Ectodermal cell (in vitro differentiated cells): ENCODE measurements around the gene TERF2IP.

ENCODE experiments used
- H3K27ac ChIP-seq: 2 replicates; pipeline ENCODE4 v1.7.0; 2013; ENCODE audit warnings: mild to moderate bottlenecking, low read depth, low read length; ENCODE audit not compliant: insufficient read depth, poor library complexity, severe bottlenecking
- H3K27me3 ChIP-seq: 2 replicates; pipeline ENCODE4 v1.7.0; 2013; ENCODE audit warnings: mild to moderate bottlenecking, low read length; ENCODE audit not compliant: insufficient read depth, control insufficient read depth, poor library complexity, severe bottlenecking
- H3K36me3 ChIP-seq: one replicate; pipeline ENCODE4 v1.7.0; 2013; ENCODE audit warnings: low read length; ENCODE audit not compliant: control insufficient read depth, insufficient read depth
- H3K4me1 ChIP-seq: one replicate; pipeline ENCODE4 v1.7.0; 2013; ENCODE audit warnings: low read length; ENCODE audit not compliant: control insufficient read depth, insufficient read depth
- H3K4me3 ChIP-seq: 2 replicates; pipeline ENCODE4 v1.7.0; 2013; ENCODE audit warnings: low read depth, low read length, control low read depth; ENCODE audit not compliant: insufficient read depth
- H3K9me3 ChIP-seq: 2 replicates; pipeline ENCODE4 v1.7.0; 2013; ENCODE audit warnings: mild to moderate bottlenecking, low read length, moderate library complexity; ENCODE audit not compliant: control insufficient read depth
- WGBS, 2 experiments: methylation state at CpG; one replicate each; pipeline ENCODE4 v1.1.7; 2013; ENCODE audit warnings: missing lambda C conversion rate in 2 of 2; 5-methylcytosine and 5-hydroxymethylcytosine counted together

Gene TERF2IP

DNA sequence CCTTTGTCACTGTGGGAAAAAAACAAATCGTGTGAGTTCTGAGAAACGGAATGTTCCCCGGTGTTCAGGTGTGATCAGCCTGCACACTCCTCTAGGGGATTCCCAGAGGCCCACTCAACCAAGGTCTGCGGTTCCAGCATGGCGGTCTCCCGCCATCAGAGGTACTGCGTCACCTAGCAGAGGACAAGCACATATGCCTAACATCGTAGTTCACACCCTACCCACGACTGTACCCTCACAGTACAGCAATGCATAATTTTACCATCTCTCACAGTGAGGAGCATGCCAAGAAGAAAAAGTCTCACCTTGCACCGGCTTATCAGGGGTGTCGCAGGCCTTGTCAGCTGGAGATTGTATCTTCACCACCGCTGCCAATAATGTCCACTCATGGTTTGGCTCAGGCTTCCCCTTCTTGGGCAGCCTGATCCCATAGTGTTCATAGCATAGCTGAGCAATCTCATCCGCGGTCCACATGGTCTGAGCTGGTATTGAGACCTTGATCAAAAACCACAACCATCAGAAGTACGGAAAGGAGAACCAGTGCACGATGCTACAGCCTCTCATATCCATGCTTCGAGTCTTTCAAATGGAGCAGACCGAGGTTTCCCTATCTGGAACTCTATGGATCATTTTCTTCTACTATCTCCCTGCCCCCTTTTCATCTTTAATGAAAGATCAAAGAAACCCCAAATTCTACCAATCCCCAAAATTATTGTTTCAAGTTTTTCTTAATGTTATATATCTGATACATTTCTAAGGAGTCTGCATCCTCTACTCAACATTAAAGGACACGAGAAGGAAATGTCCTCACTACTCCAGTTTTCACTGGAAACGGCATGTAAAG, 27.0 kb upstream of the TERF2IP start:
- no peak overlapping the region for H3K27ac ChIP-seq
- H3K4me1 ChIP-seq, result peaks cover 7% of the 10 kb centered on the region
- peaks cover 32% of the 10 kb centered on the region for H3K36me3 ChIP-seq
- H3K27me3 ChIP-seq, result no peaks in the 10 kb centered on the region
- H3K9me3 ChIP-seq, result no peaks in the 10 kb centered on the region
- 93 to 95% methylated on average over 20 of the region's 20 CpGs for WGBS, 2 experiments
- no peak overlapping the region for H3K4me3 ChIP-seq

DNA sequence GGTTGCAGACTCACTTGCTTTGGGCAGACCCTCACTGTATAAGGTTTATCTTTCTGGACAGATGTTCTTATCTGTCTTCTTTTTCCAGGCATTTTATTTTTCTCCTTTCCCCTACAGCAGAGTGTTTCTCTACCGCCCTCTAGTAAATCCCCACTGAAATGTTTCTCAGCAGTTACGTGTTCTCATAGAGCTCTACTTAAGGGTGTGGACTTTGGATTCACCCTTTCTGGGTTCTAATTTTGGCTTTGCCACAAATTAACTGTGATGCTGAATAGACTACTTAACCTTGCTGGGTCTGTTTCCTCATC, 26.4 kb upstream of the TERF2IP start:
- Histone ChIP-seq H3K9me3 (no peaks in the 10 kb centered on the region), H3K36me3 (peaks cover 32% of the 10 kb centered on the region), H3K27ac (no peak overlapping the region), H3K4me3 (no peak overlapping the region), H3K4me1 (peaks cover 7% of the 10 kb centered on the region), H3K27me3 (no peaks in the 10 kb centered on the region)
- WGBS, 2 experiments, result 26 to 46% methylated on average over 2 of the region's 2 CpGs

DNA sequence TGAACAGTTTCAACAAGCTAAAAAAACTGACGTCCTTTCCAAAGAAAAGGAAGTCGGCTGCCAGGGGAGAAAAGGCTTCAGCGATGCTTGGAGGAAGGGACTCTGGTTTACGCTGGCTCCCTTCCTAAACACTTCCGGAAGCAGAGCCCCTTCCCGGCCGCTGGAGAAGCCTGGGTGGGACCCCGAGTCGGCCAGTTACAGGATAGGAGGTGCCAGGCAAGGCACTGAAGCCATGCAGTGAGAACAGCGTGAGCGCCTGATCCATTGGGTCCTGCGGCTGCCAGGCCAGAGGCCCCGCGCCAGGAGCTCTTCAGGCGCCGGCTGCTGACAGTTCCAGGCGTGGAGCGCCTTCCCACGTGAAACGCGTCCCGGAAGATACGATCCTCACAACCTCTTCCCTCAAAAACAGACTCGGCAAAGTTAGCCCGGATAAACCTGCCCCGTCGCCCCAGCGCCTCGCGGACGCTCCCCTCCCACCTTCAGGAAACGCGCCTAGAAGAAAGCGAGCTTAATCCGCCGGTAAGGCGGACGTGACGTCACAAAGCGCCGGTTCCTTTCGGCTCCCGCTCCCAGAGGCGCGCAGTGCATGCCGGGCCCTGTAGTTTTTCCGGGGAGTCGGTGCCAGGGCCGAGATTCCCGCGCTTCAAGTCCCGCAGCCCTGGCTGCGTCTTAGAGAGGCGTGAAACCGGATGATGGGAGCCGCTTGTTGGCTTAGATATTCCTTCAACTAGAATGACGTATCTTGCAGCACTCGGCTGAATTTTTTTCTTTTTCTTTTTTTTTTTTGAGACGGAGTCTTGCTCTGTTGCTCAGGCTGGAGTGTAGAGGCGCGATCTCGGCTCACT, 24.6 kb upstream of the TERF2IP start, which contains the start of gene ADAT1:
Gene ADAT1, minus strand, starts transcription at position 521 of the 845 bp plus-strand sequence. CDS start 2,482 bp downstream, outside the sequence.
- Histone ChIP-seq H3K4me1 (peaks cover 7% of the 10 kb centered on the region), H3K9me3 (no peaks in the 10 kb centered on the region), H3K27me3 (no peaks in the 10 kb centered on the region), H3K4me3 (peak within 1 kb of the TSS; percentile 73), H3K36me3 (peaks cover 35% of the 10 kb centered on the region), H3K27ac (peak within 1 kb of the TSS; percentile 90)
- 3 to 4% methylated on average over 62 of the region's 62 CpGs for WGBS, 2 experiments

DNA sequence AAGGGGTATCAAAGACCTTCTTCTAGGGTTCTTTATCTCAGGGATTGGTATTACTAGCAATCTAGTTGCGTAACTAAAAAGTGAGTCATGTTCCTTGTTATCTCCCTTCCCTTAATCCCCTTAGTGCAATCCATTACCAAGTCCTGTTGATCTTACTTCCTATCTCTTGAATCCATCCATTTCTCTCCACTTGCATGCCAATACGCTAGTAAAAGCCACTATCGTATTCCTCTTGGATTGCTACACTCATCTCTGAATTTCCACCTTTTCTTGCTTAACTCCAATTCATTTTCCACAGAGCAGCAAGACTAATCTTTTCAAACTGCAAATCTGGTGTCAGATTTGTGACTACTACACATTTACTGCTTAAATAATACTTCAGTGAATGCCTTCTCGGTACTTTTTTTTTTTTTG, 22.6 kb upstream of the TERF2IP start:
- no peaks in the 10 kb centered on the region for H3K27me3 ChIP-seq
- no peak overlapping the region for H3K4me3 ChIP-seq
- H3K4me1 ChIP-seq, result peaks cover 7% of the 10 kb centered on the region
- H3K27ac ChIP-seq, result no peak overlapping the region
- H3K36me3 ChIP-seq, result peaks cover 49% of the 10 kb centered on the region
- H3K9me3 ChIP-seq, result no peaks in the 10 kb centered on the region
- 91 to 95% methylated on average over 4 of the region's 4 CpGs for WGBS, 2 experiments

DNA sequence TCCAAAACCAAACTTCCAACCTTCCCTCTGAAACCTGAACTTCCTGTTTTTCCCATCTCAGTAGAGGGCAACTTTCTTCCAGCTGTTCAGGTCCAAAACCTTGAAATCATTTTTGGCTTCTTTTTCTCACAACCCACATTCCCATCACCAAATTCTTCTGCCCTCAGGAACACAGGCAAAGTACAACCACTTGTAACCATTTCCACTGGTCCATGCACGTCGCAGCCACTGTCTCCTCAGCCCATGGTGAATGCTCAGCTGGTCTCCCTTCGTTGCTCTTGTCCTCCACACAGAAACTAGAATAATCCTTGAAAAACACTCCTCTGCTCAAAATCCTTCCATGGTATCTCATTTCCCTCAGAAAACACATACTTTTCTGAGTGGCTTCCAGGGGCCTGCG, 20.8 kb upstream of the TERF2IP start:
- no peak overlapping the region for H3K27ac ChIP-seq
- no peaks in the 10 kb centered on the region for H3K9me3 ChIP-seq
- no peak overlapping the region for H3K4me3 ChIP-seq
- 93 to 95% methylated on average over 4 of the region's 4 CpGs for WGBS, 2 experiments
- H3K36me3 ChIP-seq, result peaks cover 57% of the 10 kb centered on the region
- H3K27me3 ChIP-seq, result no peaks in the 10 kb centered on the region
- H3K4me1 ChIP-seq, result peaks cover 5% of the 10 kb centered on the region

DNA sequence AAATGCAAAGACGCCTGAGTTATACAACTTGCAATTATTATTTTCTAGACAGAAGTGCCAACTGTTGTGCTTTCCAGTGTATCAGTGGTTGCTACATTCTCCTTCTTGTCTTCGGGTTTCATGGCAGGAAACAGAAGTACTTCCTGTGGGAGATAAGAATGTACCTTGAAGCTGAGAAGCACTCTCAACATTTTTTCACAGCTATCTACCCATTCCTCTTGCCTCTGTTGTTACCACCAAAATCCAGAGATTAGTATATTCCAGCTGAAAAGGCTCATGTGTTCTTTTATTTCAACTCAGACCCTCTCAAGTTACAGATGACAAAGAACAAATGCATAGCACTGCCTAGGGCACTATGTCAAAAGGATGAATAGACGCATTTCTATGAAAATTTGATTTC, 19.7 kb upstream of the TERF2IP start:
- peaks cover 59% of the 10 kb centered on the region for H3K36me3 ChIP-seq
- no peak overlapping the region for H3K27ac ChIP-seq
- WGBS, 2 experiments, result 95 to 100% methylated on average over 3 of the region's 3 CpGs
- H3K4me3 ChIP-seq, result no peak overlapping the region
- H3K9me3 ChIP-seq, result no peaks in the 10 kb centered on the region
- H3K4me1 ChIP-seq, result no peaks in the 10 kb centered on the region
- H3K27me3 ChIP-seq, result no peaks in the 10 kb centered on the region

DNA sequence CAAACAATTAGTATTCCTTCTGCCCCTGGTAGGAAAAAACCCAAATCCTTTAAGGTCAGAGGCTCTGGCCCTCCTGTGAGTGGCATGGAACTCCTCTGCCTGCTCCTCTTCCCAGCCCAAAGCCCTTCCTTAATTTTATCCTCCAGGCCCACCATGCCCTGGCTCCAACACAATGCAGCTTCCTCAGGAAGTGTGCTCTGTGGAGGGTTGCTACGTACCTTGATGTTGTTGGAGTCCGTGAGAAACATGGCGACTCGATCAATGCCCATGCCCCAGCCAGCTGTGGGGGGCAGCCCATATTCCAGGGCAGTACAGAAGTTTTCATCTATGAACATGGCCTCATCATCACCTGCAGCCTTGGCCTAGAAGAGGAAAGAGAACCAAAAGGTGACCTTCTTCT, 19.2 kb upstream of the TERF2IP start:
- Histone ChIP-seq H3K36me3 (peaks cover 61% of the 10 kb centered on the region), H3K27ac (no peak overlapping the region), H3K9me3 (no peaks in the 10 kb centered on the region), H3K4me1 (no peaks in the 10 kb centered on the region), H3K27me3 (no peaks in the 10 kb centered on the region), H3K4me3 (no peak overlapping the region)
- WGBS, 2 experiments, result 96 to 99% methylated on average over 4 of the region's 4 CpGs

DNA sequence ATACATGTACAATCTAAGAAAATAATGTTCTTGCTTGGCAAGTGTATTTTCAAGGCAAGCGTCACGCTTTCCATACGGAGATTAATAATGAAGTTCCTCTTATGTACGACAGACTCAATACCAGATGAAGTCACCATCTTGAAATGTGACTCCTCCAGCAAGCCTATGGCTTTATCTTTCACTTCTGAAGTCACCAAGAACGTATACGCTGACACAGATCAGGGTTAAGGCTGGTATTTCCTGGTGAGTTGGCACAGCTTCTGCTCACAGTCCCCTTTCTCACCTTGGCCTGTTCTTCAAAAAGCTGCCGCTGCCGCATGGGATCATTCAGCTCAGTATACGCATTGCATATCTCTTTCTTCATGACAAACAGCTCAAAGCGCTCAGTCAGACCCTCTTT, 18.4 kb upstream of the TERF2IP start:
- no peaks in the 10 kb centered on the region for H3K4me1 ChIP-seq
- H3K36me3 ChIP-seq, result peaks cover 67% of the 10 kb centered on the region
- H3K4me3 ChIP-seq, result no peak overlapping the region
- H3K27ac ChIP-seq, result no peak overlapping the region
- 95 to 96% methylated on average over 10 of the region's 10 CpGs for WGBS, 2 experiments
- H3K27me3 ChIP-seq, result no peaks in the 10 kb centered on the region
- H3K9me3 ChIP-seq, result no peaks in the 10 kb centered on the region

DNA sequence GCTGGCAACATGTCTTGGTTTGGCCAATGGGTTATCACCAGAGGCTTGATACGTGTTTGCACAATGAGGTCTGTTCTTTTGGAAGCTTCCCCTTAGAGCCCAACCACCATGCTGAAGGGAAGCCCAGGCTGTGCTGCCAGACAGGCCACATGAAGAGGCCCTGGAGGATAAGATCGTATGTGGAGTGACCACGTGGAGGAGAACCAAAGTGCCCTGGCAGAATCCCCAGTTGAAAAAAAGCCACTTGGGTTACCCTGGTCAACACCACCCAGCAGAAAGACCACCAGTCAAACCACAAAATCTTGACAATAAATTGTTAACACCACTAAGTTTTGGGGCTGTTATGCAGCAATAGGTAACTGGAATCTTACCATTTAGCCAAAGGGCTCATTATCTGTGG, 17.5 kb upstream of the TERF2IP start:
- WGBS, 2 experiments, result 95 to 97% methylated on average over 3 of the region's 3 CpGs
- H3K27ac ChIP-seq, result no peak overlapping the region
- no peaks in the 10 kb centered on the region for H3K9me3 ChIP-seq
- H3K36me3 ChIP-seq, result peaks cover 74% of the 10 kb centered on the region
- no peaks in the 10 kb centered on the region for H3K4me1 ChIP-seq
- H3K4me3 ChIP-seq, result no peak overlapping the region
- no peaks in the 10 kb centered on the region for H3K27me3 ChIP-seq

DNA sequence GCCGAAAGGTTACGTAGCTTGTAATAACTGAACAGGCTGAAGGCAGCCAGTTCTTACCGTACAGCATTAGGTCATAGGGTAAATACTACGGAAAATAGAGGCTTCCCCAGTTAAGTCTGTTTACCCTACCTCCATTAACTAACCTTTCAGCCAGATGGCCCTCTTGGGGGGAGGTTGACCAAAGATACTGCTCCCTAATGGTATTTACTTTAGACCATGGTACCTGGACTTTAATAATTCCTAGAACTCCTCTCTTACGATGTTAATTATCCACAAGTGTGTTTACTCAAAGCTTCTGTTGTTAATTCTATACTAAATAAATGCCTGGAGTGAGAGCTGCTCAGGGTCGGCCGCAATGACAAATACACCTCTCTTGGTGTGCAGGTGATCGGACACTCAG, 14.7 kb upstream of the TERF2IP start:
- Histone ChIP-seq H3K36me3 (peaks cover 68% of the 10 kb centered on the region), H3K27ac (no peak overlapping the region), H3K27me3 (no peaks in the 10 kb centered on the region), H3K4me1 (no peaks in the 10 kb centered on the region), H3K9me3 (no peaks in the 10 kb centered on the region), H3K4me3 (no peak overlapping the region)
- WGBS, 2 experiments, result 94% methylated on average over 7 to 8 of the region's 8 CpGs
